ENCODE measurements around the gene CHD1.
"Not testable (repeated sequence)": the region's sequence is repeated elsewhere in the genome, so short reads cannot be mapped to it uniquely, and the experiment has no call there.

The CHD1 gene

GRCh38 chr5:98928873-98929709 is at the start of gene CHD1:
Gene CHD1, minus strand, starts transcription at chr5:98929007. Its CDS starts 2,621 bp downstream, at chr5:98926386.
- DNase-seq = peak; percentile 95

- DNase-seq = no peak
Measured at GRCh38 chr5:98978528-98978927, 49.7 kb upstream of the CHD1 start.

GRCh38 chr5:98977723-98978122 is 48.9 kb upstream of the CHD1 start:
- DNase-seq = no peak

GRCh38 chr5:98975682-98976407 is 47.0 kb upstream of the CHD1 start:
- no peak for DNase-seq

- DNase-seq = no peak
Measured at GRCh38 chr5:98975223-98975622, 46.4 kb upstream of the CHD1 start.

- no peak for DNase-seq
Measured at GRCh38 chr5:98969400-98969799, 40.6 kb upstream of the CHD1 start.

- DNase-seq = no peak
Measured at GRCh38 chr5:98968056-98968564, 39.3 kb upstream of the CHD1 start.

GRCh38 chr5:98965226-98965625 is 36.4 kb upstream of the CHD1 start:
- DNase-seq = no peak

GRCh38 chr5:98964621-98965020 is 35.8 kb upstream of the CHD1 start:
- DNase-seq = no peak

GRCh38 chr5:98963019-98963418 is 34.2 kb upstream of the CHD1 start:
- no peak for DNase-seq

- no peak for DNase-seq
Measured at GRCh38 chr5:98962587-98962986, 33.8 kb upstream of the CHD1 start.

GRCh38 chr5:98961665-98962344 is 33.0 kb upstream of the CHD1 start:
- no peak for DNase-seq

- no peak for DNase-seq
Measured at GRCh38 chr5:98957307-98957706, 28.5 kb upstream of the CHD1 start.

GRCh38 chr5:98955888-98956287 is 27.1 kb upstream of the CHD1 start:
- not testable (repeated sequence) for DNase-seq

GRCh38 chr5:98955471-98955870 is 26.7 kb upstream of the CHD1 start:
- DNase-seq = not testable (repeated sequence)

GRCh38 chr5:98954392-98955028 is 25.7 kb upstream of the CHD1 start:
- DNase-seq = no peak

- no peak for DNase-seq
Measured at GRCh38 chr5:98942847-98943246, 14.0 kb upstream of the CHD1 start.

- no peak for DNase-seq
Measured at GRCh38 chr5:98941131-98941883, 12.5 kb upstream of the CHD1 start.

GRCh38 chr5:98940581-98940980 is 11.8 kb upstream of the CHD1 start:
- DNase-seq = no peak

GRCh38 chr5:98938464-98938863 is 9.7 kb upstream of the CHD1 start:
- no peak for DNase-seq

- DNase-seq = no peak
Measured at GRCh38 chr5:98936948-98937715, 8.3 kb upstream of the CHD1 start.

Data from activated CD8-positive, alpha-beta memory T cell treated with anti-CD3 and anti-CD28 coated beads, Interleukin-2, amount 50 U/mL, for 48 hours (primary cell).